Skin epidermis (tissue), 12 donors: ENCODE data around the gene FRMD4B.
A peak's percentile ranks its signal among the peaks of the same experiment; 100 is the strongest.

Experiments
- H3K27ac ChIP-seq, 21 experiments: fragments of 200-600 bp; sonication (generic) in 11 of 21; one replicate each; pipeline ENCODE4 v1.5.0; 2020; ENCODE audit warnings: mild to moderate bottlenecking in 3 of 21, inconsistent platforms in 2 of 21, moderate library complexity in 2 of 21
- H3K4me3 ChIP-seq, 7 experiments: fragments of 200-600 bp; sonication (generic) in 2 of 7; one replicate each; pipeline ENCODE4 v1.5.0; 2020; ENCODE audit warnings: inconsistent platforms in 2 of 7, mild to moderate bottlenecking in 2 of 7, moderate library complexity in 1 of 7

FRMD4B gene

GRCh38 chr3:69196876-69197275 lies 189.0 kb downstream of the FRMD4B start:
- Histone ChIP-seq H3K27ac (no peak overlapping the region), H3K4me3 (no peak overlapping the region)

GRCh38 chr3:69194431-69195165 lies 191.3 kb downstream of the FRMD4B start:
- Histone ChIP-seq H3K27ac (peak overlapping the region in 1 of 21 experiments; percentile 2), H3K4me3 (no peak overlapping the region)

- Histone ChIP-seq H3K4me3 (no peak overlapping the region), H3K27ac (no peak overlapping the region)
Measured at GRCh38 chr3:69193749-69194148, 192.1 kb downstream of the FRMD4B start.

- Histone ChIP-seq H3K4me3 (no peak overlapping the region), H3K27ac (no peak overlapping the region)
Measured at GRCh38 chr3:69191516-69191915, 194.4 kb downstream of the FRMD4B start.

- Histone ChIP-seq H3K4me3 (no peak overlapping the region), H3K27ac (no peak overlapping the region)
Measured at GRCh38 chr3:69189487-69189886, 196.4 kb downstream of the FRMD4B start.

- H3K4me3 ChIP-seq: no peak overlapping the region
- H3K27ac ChIP-seq: no peak overlapping the region
Measured at GRCh38 chr3:69186575-69187093, 199.3 kb downstream of the FRMD4B start.

GRCh38 chr3:69182588-69183316 lies 203.1 kb downstream of the FRMD4B start:
- no peak overlapping the region for H3K4me3 ChIP-seq
- peak overlapping the region in 4 of 21 experiments; percentile 4 to 40 (median 16) for H3K27ac ChIP-seq

- H3K4me3 ChIP-seq: no peak overlapping the region
- peak overlapping the region in 1 of 21 experiments; percentile 40 for H3K27ac ChIP-seq
Measured at GRCh38 chr3:69181592-69182211, 204.2 kb downstream of the FRMD4B start.

- Histone ChIP-seq H3K4me3 (no peak overlapping the region), H3K27ac (no peak overlapping the region)
Measured at GRCh38 chr3:69180869-69181591, 204.9 kb downstream of the FRMD4B start.

- H3K4me3 ChIP-seq: no peak overlapping the region
- peak overlapping the region in 1 of 21 experiments; percentile 18 for H3K27ac ChIP-seq
Measured at GRCh38 chr3:69179740-69180372, 206.0 kb downstream of the FRMD4B start.

GRCh38 chr3:69178838-69179739 lies 206.8 kb downstream of the FRMD4B start:
- Histone ChIP-seq H3K27ac (peak overlapping the region in 4 of 21 experiments; percentile 2 to 63 (median 32)), H3K4me3 (no peak overlapping the region)

GRCh38 chr3:69178082-69178481 lies 207.8 kb downstream of the FRMD4B start:
- peak overlapping the region in 1 of 21 experiments; percentile 11 for H3K27ac ChIP-seq
- no peak overlapping the region for H3K4me3 ChIP-seq

- Histone ChIP-seq H3K27ac (peak overlapping the region in 3 of 21 experiments; percentile 4 to 12 (median 11)), H3K4me3 (no peak overlapping the region)
Measured at GRCh38 chr3:69174871-69175737, 210.8 kb downstream of the FRMD4B start.

- H3K27ac ChIP-seq: peak overlapping the region in 1 of 21 experiments; percentile 4
Measured at GRCh38 chr3:69174445-69174844, 211.4 kb downstream of the FRMD4B start.

GRCh38 chr3:69172058-69172457 lies 213.8 kb downstream of the FRMD4B start:
- Histone ChIP-seq H3K4me3 (no peak overlapping the region), H3K27ac (peak overlapping the region in 1 of 21 experiments; percentile 25)

More at GRCh38 chr3:69174445-69174844, 211.4 kb downstream of the FRMD4B start:
- H3K4me3 ChIP-seq: no peak overlapping the region

- Histone ChIP-seq H3K27ac (no peak overlapping the region), H3K4me3 (no peak overlapping the region)
Measured at GRCh38 chr3:69166446-69166845, 219.4 kb downstream of the FRMD4B start.

- no peak overlapping the region for H3K27ac ChIP-seq
Measured at GRCh38 chr3:69165744-69166143, 220.1 kb downstream of the FRMD4B start.

More at GRCh38 chr3:69165744-69166143, 220.1 kb downstream of the FRMD4B start:
- H3K4me3 ChIP-seq: no peak overlapping the region
